GM10847 (cell line): Measurements from ENCODE around the gene CACNA1C.

Experiments used
- POLR2A ChIP-seq: IDR thresholded peaks from 2 replicates; pipeline ENCODE4 v1.6.1; 2011; ENCODE audit not compliant: insufficient read length; ENCODE audit errors: extremely low read depth

CACNA1C gene

GRCh38 chr12:2179953-2180736 lies 127.4 kb downstream of the CACNA1C start:
- no peak for TF ChIP-seq POLR2A

DNA sequence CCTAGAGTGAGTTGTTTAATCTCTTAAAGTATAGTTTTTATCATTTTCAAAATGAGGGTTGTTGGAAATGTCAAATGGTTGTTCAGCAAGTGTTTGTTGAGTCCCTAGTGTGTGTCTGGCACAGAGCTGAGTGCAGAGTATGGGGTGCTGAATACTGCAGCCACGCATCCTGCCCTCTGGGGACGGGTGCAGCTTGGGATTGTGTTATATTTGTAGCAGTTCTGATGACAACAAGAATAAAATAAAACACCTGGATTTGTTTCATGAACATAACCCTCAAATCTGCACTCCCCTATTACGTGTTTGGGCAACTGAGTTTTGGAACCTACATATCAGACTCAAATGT lies 127.9 kb downstream of the CACNA1C start:
- no peak for TF ChIP-seq POLR2A

DNA sequence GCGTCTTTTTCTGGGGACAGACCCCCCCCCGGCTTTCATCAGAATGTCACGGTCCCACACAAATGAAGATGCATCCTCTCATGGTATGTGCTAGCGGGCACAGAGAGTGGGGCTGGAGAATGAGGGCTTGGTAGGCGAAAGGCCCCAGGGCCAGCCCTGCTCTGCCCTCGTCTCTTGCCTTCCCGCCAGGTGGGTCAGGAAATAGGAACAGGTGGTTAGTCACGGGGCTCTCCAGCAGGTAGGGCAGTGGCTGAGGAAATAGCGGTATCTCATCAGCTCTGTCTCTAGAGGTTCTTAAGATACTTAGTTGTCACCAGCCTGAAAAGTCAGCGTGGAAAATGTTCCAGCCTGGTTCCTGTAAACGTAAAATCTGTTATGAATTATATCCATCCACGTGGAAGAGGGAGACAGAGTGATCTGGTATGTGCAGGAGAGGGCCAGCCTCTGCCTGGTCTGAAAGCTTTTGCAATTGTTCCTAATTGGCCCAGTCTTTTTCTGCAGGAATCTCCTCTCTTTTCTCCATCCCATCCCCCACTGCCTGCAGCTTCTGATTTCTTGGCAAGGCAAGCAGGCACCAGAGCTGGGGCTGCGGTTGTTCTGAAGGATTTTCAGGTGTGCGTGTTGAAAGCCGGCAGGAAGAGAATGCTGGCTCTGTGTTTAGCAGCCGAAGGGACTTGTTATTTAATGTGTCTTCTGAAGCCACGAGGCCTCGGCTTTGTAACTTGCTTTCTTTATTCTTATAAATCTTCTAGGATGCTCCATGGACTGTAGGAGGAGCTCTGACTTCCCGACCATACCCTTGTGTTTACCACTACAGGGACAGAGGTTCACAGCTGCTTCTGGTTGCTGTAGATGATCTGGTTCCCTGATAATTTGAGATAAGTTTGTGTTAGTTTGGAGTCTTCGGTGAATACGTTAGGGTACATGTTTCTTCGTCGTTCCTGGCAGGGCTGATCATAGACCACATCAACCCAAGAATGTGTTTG lies 131.1 kb downstream of the CACNA1C start:
- no peak for TF ChIP-seq POLR2A

DNA sequence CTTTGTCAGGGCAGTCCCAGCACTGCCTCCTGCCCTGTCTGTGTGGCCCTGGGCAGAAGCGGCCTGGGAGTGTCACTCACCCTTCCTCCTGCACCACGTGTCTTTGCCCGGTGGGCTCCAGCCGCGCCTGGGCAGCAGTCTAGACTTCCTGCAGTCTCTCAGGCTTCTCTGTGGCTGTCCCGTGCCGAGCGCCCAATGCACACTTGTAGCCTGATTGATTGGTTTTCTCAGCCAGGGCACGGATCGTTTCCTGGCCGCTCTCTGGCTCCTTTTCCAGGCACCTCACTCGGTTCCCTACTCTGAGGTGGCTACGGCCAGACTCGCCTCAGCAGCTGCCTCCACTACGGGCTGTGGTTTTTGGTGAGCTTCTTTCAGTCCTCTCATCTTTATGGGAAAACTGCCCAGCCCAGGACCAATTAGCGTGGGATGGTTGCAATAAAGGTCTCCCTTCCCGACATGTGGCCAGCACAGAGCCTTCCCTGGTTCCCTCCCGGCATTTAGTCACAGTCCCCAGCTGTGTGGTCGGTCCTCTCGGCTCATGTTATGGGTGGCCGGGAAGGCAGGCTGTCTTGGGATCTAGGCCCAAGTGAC lies 133.1 kb downstream of the CACNA1C start:
- TF ChIP-seq POLR2A, result no peak

- no peak for TF ChIP-seq POLR2A
Measured at GRCh38 chr12:2187195-2187945, 134.6 kb downstream of the CACNA1C start.

- TF ChIP-seq POLR2A, result no peak
Measured at GRCh38 chr12:2190085-2190484, 137.3 kb downstream of the CACNA1C start.

- TF ChIP-seq POLR2A, result no peak
Measured at GRCh38 chr12:2190896-2191533, 138.2 kb downstream of the CACNA1C start.

DNA sequence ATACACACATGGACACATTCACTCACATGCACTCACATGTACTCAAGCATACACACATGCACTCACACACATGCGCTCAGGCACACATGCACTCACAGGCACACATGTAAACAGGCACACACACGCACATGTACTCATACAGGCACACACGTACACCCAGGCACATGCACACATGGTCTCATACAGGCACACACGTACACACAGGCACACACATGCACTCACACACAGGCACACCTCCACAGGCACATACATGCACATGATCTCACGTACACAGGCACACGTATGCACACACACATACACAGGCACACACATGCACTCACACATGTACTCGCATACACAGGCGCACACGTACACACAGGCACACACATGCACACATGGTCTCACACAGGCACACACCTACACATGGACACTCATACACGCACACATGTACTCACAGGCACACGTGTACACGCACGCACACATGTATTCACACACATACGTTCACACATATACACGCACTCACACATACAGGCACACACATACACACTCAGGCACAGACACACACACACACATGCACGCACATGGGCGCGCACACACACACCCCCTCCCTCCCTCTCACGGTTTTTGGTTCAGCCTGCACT lies 138.9 kb downstream of the CACNA1C start:
- TF ChIP-seq POLR2A, result no peak

DNA sequence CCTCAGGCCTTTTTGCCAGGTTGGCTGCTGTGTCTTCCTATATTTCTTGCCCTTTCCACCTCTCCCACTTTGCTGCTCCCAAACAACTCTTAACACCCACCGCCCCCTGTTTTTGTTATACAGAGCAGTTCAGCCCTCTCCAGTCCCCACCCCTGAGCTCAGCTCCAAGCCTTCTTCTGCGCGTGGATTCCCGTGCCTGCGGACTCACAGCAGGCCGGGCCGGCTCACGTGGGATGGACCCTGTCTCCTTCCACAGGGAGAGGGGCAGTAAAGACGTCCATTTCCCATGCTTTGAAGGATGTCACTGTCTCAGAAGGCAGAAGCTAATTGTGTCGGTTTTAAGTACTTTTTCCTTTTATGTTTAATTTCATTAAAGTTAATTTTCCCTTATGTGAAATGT lies 139.4 kb downstream of the CACNA1C start:
- TF ChIP-seq POLR2A, result no peak

DNA sequence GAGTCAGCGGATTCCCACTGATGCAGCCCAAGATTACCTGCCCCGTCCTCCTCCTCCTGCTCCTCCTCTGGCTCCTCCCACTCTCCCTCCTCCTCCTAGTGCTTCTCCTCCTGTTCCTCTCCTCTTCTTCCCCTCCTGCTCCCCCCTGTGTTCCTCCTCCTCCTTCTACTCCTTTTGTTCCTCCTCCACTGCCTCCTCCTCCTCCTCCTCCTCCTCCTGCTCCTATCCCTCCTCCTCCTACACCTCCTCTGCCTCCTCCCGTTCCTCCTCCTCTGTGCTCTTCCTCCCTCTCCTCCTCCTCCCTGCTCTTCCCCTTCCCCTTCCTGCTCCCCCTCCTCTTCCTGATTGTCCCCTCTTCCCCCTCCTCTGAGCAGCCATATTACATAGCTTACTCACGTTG lies 141.3 kb downstream of the CACNA1C start:
- no peak for TF ChIP-seq POLR2A

GRCh38 chr12:2194571-2194970 lies 141.8 kb downstream of the CACNA1C start:
- TF ChIP-seq POLR2A, result no peak

DNA sequence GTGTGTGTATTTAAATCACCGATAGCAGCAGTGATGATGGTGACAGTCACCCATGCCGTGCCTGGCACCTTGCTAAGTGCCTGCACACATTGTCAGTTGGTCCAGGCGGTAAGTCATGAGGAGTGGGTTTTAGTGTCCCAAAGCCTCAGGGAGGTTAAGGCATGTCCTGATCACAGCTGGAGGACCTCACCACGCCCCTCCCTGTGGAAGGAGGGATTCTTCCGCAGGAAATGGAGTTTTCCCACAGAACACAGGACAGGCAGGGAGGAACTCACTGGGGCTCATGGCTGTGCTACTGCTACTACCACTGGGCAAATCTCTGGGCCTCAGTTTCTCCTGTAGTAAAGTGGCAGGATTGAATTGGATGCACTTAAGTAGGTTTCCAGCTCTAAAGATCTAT lies 142.3 kb downstream of the CACNA1C start:
- TF ChIP-seq POLR2A, result no peak

DNA sequence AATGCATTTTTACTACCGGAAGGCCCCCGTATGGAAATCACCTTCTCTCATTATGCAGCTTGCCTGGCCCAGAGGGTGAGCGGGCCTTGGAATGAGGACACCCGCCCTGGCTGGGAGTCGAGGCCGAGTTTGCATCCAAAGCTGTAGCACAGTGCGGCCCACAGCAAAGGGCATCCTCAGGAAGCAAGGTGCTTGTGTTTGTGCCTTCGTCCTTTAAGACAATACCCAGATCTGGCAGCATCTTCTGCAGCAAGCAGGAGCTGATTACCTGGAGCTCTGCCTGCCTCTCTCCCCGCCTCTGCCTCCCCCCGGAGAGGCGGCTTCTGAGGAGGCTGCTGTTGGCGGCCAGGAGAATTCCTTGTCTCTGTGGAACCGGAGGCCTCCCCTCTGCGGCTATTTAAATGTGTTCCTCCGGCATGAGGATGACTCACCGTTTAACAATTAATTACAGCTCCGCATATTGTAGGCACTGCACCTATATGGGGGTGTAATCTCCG lies 145.3 kb downstream of the CACNA1C start:
- no peak for TF ChIP-seq POLR2A

DNA sequence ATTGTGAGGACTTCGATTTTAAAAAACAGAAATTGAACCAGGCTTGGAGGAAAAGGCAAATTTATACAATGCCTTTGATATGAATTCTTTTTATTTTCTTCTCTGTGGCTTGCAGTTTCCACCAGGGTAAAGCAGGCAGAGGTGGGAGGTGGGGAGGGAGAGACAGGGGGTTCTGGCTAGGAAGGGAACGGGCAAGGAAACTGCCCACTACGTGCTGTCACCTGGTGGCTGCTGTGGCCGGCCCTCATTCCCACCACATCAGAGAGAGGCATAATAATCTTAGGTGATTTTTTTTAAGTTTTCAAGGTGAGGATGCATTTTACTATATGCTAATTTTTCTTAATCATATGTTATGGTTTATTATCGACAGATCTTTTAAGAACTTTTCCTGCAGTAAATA lies 145.8 kb downstream of the CACNA1C start:
- no peak for TF ChIP-seq POLR2A
